Natural killer cell (primary cell): ENCODE results near the gene NBPF26. TPM values are rescaled to one million over a fixed set of nuclear protein-coding genes. Genes with fewer than 3 reads are reported as not detected.
"Not testable (repeated sequence)": the region's sequence is repeated elsewhere in the genome, so short reads cannot be mapped to it uniquely, and the experiment has no call there.

ENCODE experiments used
- ATAC-seq, 3 donors: fragments of 150-1000 bp in 2 of 3; fragments of 200-7000 bp in 1 of 3; cut with Tn5 transposase; 1 replicate in 1 of 3; 2 replicates in 2 of 3; pipeline ENCODE4 v1.10.0; 2021; ENCODE audit warnings: mild to moderate bottlenecking in 2 of 3, moderate library complexity in 2 of 3
- DNase-seq, 2 donors: peaks; one replicate each; pipeline versions ENCODE4 v3.0.0 to v3.0.0-alpha.2; 2013 to 2021; ENCODE audit warnings: mixed read lengths in 1 of 2
- H3K27ac ChIP-seq: one replicate; pipeline ENCODE4 v1.5.1; 2013; ENCODE audit warnings: mild to moderate bottlenecking, low read length
- H3K27me3 ChIP-seq: one replicate; pipeline ENCODE4 v1.6.1; 2013; ENCODE audit warnings: low read length; ENCODE audit not compliant: control insufficient read depth, insufficient read depth
- H3K36me3 ChIP-seq: one replicate; pipeline ENCODE4 v1.6.1; 2013; ENCODE audit warnings: low read length; ENCODE audit not compliant: control insufficient read depth, insufficient read depth
- H3K4me1 ChIP-seq: one replicate; pipeline ENCODE4 v1.6.1; 2013; ENCODE audit warnings: low read length; ENCODE audit not compliant: control insufficient read depth, insufficient read depth
- H3K4me3 ChIP-seq: one replicate; pipeline ENCODE4 v1.5.1; 2013; ENCODE audit warnings: low read length
- H3K9me3 ChIP-seq: one replicate; pipeline ENCODE4 v1.6.1; 2013; ENCODE audit warnings: low read length; ENCODE audit not compliant: control insufficient read depth, insufficient read depth
- H3K27ac Mint-ChIP-seq, 2 donors: one replicate each; pipeline ENCODE4 v1.8.0; 2022; ENCODE audit warnings: mild to moderate bottlenecking in 2 of 2, mixed read lengths in 2 of 2, moderate library complexity in 1 of 2
- H3K27me3 Mint-ChIP-seq, 2 donors: one replicate each; pipeline ENCODE4 v1.8.0; 2022; ENCODE audit warnings: low read depth in 2 of 2, mixed read lengths in 2 of 2
- H3K36me3 Mint-ChIP-seq: one replicate; pipeline ENCODE4 v1.8.0; 2022; ENCODE audit warnings: mixed read lengths
- H3K4me1 Mint-ChIP-seq, 2 donors: one replicate each; pipeline ENCODE4 v1.8.0; 2022; ENCODE audit warnings: mixed read lengths in 2 of 2
- H3K4me3 Mint-ChIP-seq: one replicate; pipeline ENCODE4 v1.8.0; 2022; ENCODE audit warnings: mild to moderate bottlenecking, moderate library complexity, mixed read lengths
- H3K9me3 Mint-ChIP-seq, 2 donors: one replicate each; pipeline ENCODE4 v1.8.0; 2022; ENCODE audit warnings: mixed read lengths in 2 of 2
- WGBS: methylation state at CpG from one replicate; pipeline ENCODE4 v1.1.7; 2013; ENCODE audit warnings: missing lambda C conversion rate; ENCODE audit not compliant: insufficient coverage; 5-methylcytosine and 5-hydroxymethylcytosine counted together
- intact Hi-C: fragments of 100-400 bp; cut with micrococcal nuclease; formaldehyde crosslinking; loops from one replicate; pipeline ENCODE4 v1.14.2; 2022
- total RNA-seq, 4 donors: library from RNA; stranded (reverse); fragments of 120-200 nt in 1 of 4; gene quantifications; one replicate each; pipeline versions ENCODE4 v1.2.3 to v1.2.4, GENCODE V29; 2013 to 2022

The NBPF26 gene
- 1 to 10 TPM; 3.3 to 9.8 (median 6.7) TPM for total RNA-seq
- total RNA-seq (2013): 37.5 TPM

GRCh38 chr1:120723715-120724402, at the start of gene NBPF26:
Gene NBPF26 (plus strand): TSS chr1:120723945.
- H3K27ac ChIP-seq, H3K27me3 Mint-ChIP-seq, H3K27ac Mint-ChIP-seq, intact Hi-C loops, H3K27me3 ChIP-seq, H3K36me3 ChIP-seq, H3K9me3 Mint-ChIP-seq, H3K36me3 Mint-ChIP-seq, H3K4me1 Mint-ChIP-seq, H3K9me3 ChIP-seq, H3K4me1 ChIP-seq: not testable (repeated sequence)
- DNase-seq (peak in 1 of 2 donors; percentile 86), ATAC-seq (peak in 2 of 3 donors; percentile 62 to 84)
- H3K4me3 Mint-ChIP-seq: peak within 1 kb of the TSS; percentile 57
- under 1% methylated on average over 33 of the region's 74 CpGs for WGBS
- peak within 1 kb of the TSS; percentile 37 for H3K4me3 ChIP-seq

GRCh38 chr1:120680106-120680819, 43.5 kb upstream of the NBPF26 start:
- ATAC-seq, H3K27me3 ChIP-seq, H3K27ac ChIP-seq, H3K36me3 ChIP-seq, H3K4me1 Mint-ChIP-seq, H3K27ac Mint-ChIP-seq, DNase-seq, H3K4me3 Mint-ChIP-seq, H3K9me3 Mint-ChIP-seq, H3K27me3 Mint-ChIP-seq, H3K4me1 ChIP-seq, H3K9me3 ChIP-seq, H3K36me3 Mint-ChIP-seq, H3K4me3 ChIP-seq, intact Hi-C loops: not testable (repeated sequence)
- WGBS: no CpG with 5 or more reads among the region's 2 CpGs

- H3K4me3 Mint-ChIP-seq, ATAC-seq, H3K36me3 Mint-ChIP-seq, intact Hi-C loops, H3K27me3 Mint-ChIP-seq, H3K4me1 ChIP-seq, H3K27me3 ChIP-seq, H3K4me1 Mint-ChIP-seq, H3K4me3 ChIP-seq, H3K9me3 Mint-ChIP-seq, H3K36me3 ChIP-seq, H3K27ac ChIP-seq, DNase-seq, H3K9me3 ChIP-seq, H3K27ac Mint-ChIP-seq: not testable (repeated sequence)
- no CpG with 5 or more reads among the region's 2 CpGs for WGBS
Observed at GRCh38 chr1:120680938-120681337, 42.8 kb upstream of the NBPF26 start.

- H3K4me1 Mint-ChIP-seq, intact Hi-C loops, H3K27ac ChIP-seq, DNase-seq, H3K9me3 ChIP-seq, H3K27ac Mint-ChIP-seq, H3K4me1 ChIP-seq, H3K36me3 ChIP-seq, H3K27me3 ChIP-seq, H3K36me3 Mint-ChIP-seq, H3K4me3 ChIP-seq, H3K4me3 Mint-ChIP-seq, H3K9me3 Mint-ChIP-seq, H3K27me3 Mint-ChIP-seq: not testable (repeated sequence)
- ATAC-seq: peak; percentile 48 to 71 (median 54)
- no CpG with 5 or more reads among the region's 2 CpGs for WGBS
Observed at GRCh38 chr1:120684397-120684796, 39.3 kb upstream of the NBPF26 start.

- H3K36me3 ChIP-seq, H3K36me3 Mint-ChIP-seq, intact Hi-C loops, H3K4me3 ChIP-seq, ATAC-seq, DNase-seq, H3K27me3 ChIP-seq, H3K27me3 Mint-ChIP-seq, H3K9me3 Mint-ChIP-seq, H3K4me3 Mint-ChIP-seq, H3K27ac ChIP-seq, H3K9me3 ChIP-seq, H3K4me1 Mint-ChIP-seq, H3K27ac Mint-ChIP-seq, H3K4me1 ChIP-seq: not testable (repeated sequence)
- no CpG with 5 or more reads among the region's 2 CpGs for WGBS
Observed at GRCh38 chr1:120685622-120686021, 38.1 kb upstream of the NBPF26 start.

- intact Hi-C loops, H3K36me3 ChIP-seq, H3K9me3 Mint-ChIP-seq, ATAC-seq, H3K27me3 ChIP-seq, H3K4me3 Mint-ChIP-seq, DNase-seq, H3K9me3 ChIP-seq, H3K27ac Mint-ChIP-seq, H3K36me3 Mint-ChIP-seq, H3K27ac ChIP-seq, H3K27me3 Mint-ChIP-seq, H3K4me3 ChIP-seq, H3K4me1 Mint-ChIP-seq, H3K4me1 ChIP-seq: not testable (repeated sequence)
- WGBS: no CpG with 5 or more reads among the region's 6 CpGs
Observed at GRCh38 chr1:120687250-120687649, 36.5 kb upstream of the NBPF26 start.

- H3K36me3 Mint-ChIP-seq, H3K27ac ChIP-seq, H3K4me1 Mint-ChIP-seq, H3K9me3 ChIP-seq, H3K4me3 ChIP-seq, H3K27me3 ChIP-seq, DNase-seq, H3K36me3 ChIP-seq, H3K27ac Mint-ChIP-seq, ATAC-seq, H3K4me1 ChIP-seq, H3K27me3 Mint-ChIP-seq, intact Hi-C loops, H3K9me3 Mint-ChIP-seq: not testable (repeated sequence)
- WGBS: 0% methylated on average over 2 of the region's 53 CpGs
- H3K4me3 Mint-ChIP-seq: peak overlapping the region; percentile 6
Observed at GRCh38 chr1:120700807-120701562, 22.8 kb upstream of the NBPF26 start.
